ENCODE measurements around the gene RPL21. TPM values are rescaled to one million over a fixed set of nuclear protein-coding genes. Genes with fewer than 3 reads are reported as not detected.
A peak's percentile ranks its signal among the peaks of the same experiment; 100 is the strongest.

RPL21 gene
- 3,149 TPM for polyA plus RNA-seq (2013, experiment 1 of 2)
- polyA plus RNA-seq (2013, experiment 2 of 2) = 3,180 TPM

DNA sequence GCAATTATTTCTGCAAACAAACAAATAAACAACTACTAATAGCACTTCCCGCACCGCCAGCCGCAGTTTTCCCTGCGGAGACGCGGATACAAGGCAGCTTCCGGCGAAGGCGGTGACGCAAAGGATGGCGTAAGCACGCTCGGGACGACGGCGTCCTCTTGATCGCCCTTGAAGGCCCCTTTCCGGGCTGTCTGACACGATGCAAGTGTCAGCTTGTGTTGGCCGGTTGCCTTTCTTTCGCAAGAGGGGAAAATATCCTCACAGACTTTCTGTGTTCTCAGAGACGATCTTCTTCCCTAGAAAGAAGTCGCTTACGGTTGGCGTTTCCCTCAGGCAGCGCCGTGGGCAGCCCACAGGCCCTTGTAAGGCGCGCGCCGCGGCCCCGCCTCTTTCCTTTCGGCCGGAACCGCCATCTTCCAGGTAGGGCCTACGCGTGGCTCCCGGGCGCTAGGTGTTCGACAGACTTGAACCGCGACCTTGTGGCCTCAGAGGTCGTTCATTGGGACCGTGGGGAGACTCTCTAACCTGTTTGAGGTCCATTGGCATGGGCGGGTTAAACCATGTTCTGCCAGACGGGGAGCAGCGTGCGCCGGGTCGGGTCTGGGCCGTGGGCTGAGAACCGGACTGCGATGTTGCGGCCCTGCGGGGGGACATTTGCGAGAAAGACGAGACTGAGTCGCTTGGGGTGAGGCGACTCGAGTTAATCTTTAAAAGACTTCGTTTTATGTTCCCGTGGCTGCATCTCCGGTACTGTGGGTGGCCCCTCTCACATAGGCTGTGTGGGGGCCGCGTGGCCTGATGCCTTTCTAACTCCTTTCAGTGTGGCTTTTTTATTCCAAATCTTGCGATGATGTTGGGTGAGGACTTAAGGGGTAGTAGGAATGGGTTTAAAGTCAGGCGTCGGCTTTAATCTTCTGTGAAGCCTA lies at the start of gene RPL21:
RPL21 (plus strand) TSS at position 393 of the 926 bp plus-strand sequence. CDS start 2,219 bp downstream, outside the sequence.
- no peaks in the 10 kb centered on the region for H3K79me1 ChIP-seq (ENCODE audit: low read length)
- peak within 1 kb of the TSS; percentile 84 for H3K23ac ChIP-seq (ENCODE audit: low read length)
- no peaks in the 10 kb centered on the region for H3K36me3 ChIP-seq (ENCODE audit: control insufficient read depth, insufficient read depth, low read length)
- peak within 1 kb of the TSS; percentile 7 for H3K27ac ChIP-seq (ENCODE audit: low read depth, low read length)
- H3K18ac ChIP-seq (ENCODE audit: low read length) = peak within 1 kb of the TSS; percentile 11
- no peak within 1 kb of the TSS for H4K8ac ChIP-seq (ENCODE audit: low read depth, low read length)
- H2BK15ac ChIP-seq (replicated peaks; ENCODE audit: low read depth) = no peak within 1 kb of the TSS
- H3K4me1 ChIP-seq (ENCODE audit: control insufficient read depth, low read depth, low read length) = no peaks in the 10 kb centered on the region
- H3K4me3 ChIP-seq (ENCODE audit: low read length) = peak within 1 kb of the TSS; percentile 84
- no peak within 1 kb of the TSS for H2BK120ac ChIP-seq (ENCODE audit: low read depth, low read length)
- H2BK5ac ChIP-seq (ENCODE audit: low read length) = peak within 1 kb of the TSS; percentile 60
- peaks cover 33% of the 10 kb centered on the region for H3K79me2 ChIP-seq (ENCODE audit: control insufficient read depth, insufficient read depth, low read length)
- peak within 1 kb of the TSS; percentile 44 for H2AK5ac ChIP-seq (ENCODE audit: low read length)
- H4K5ac ChIP-seq (ENCODE audit: low read length) = peak within 1 kb of the TSS; percentile 77
- peak; percentile 97 for DNase-seq
- peak within 1 kb of the TSS; percentile 97 for H3K56ac ChIP-seq (ENCODE audit: low read length)
- no peaks in the 10 kb centered on the region for H3K27me3 ChIP-seq (ENCODE audit: insufficient read depth, low read length, poor library complexity)
- peak within 1 kb of the TSS; percentile 97 for H3K9ac ChIP-seq (ENCODE audit: low read length)
- H3K4ac ChIP-seq (ENCODE audit: low read depth, low read length) = peak within 1 kb of the TSS; percentile 97
- no CpG with 5 or more reads among the region's 69 CpGs for WGBS (ENCODE audit: extremely low coverage, insufficient coverage, low lambda C conversion rate)
- H3K4me2 ChIP-seq (ENCODE audit: low read length) = peak within 1 kb of the TSS; percentile 97

DNA sequence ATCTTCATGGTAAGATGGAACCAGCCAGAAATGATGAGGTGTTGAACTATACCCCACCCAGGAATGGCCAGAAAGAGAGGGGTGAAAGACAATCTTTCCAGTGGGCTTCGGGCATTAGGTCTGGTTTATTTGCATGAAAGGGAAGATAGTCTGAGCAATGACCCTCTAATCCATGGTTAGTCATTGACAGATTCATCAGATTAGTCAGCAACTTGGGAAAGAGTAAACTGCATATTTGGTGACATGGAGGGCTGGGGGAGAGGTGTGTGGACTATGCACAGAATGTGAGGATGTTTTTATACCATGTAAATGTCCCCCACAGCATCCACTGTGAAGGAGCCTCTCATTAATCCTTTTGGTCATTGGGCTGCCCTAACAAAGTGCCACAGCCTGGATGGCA lies 49.7 kb upstream of the RPL21 start:
- Histone ChIP-seq H4K5ac (ENCODE audit: low read length) (no peak overlapping the region), H3K4me3 (ENCODE audit: low read length) (no peak overlapping the region), H3K79me2 (ENCODE audit: control insufficient read depth, insufficient read depth, low read length) (no peaks in the 10 kb centered on the region), H3K9ac (ENCODE audit: low read length) (no peak overlapping the region), H3K79me1 (ENCODE audit: low read length) (no peaks in the 10 kb centered on the region), H3K18ac (ENCODE audit: low read length) (no peak overlapping the region), H3K27me3 (ENCODE audit: insufficient read depth, low read length, poor library complexity) (no peaks in the 10 kb centered on the region), H3K23ac (ENCODE audit: low read length) (no peak overlapping the region), H3K4me2 (ENCODE audit: low read length) (no peak overlapping the region), H2BK120ac (ENCODE audit: low read depth, low read length) (no peak overlapping the region), H2BK5ac (ENCODE audit: low read length) (no peak overlapping the region), H3K4ac (ENCODE audit: low read depth, low read length) (no peak overlapping the region), H2BK15ac (replicated peaks; ENCODE audit: low read depth) (no peak overlapping the region), H4K8ac (ENCODE audit: low read depth, low read length) (no peak overlapping the region), H3K36me3 (ENCODE audit: control insufficient read depth, insufficient read depth, low read length) (no peaks in the 10 kb centered on the region), H3K56ac (ENCODE audit: low read length) (no peak overlapping the region), H3K4me1 (ENCODE audit: control insufficient read depth, low read depth, low read length) (no peaks in the 10 kb centered on the region), H2AK5ac (ENCODE audit: low read length) (no peak overlapping the region), H3K27ac (ENCODE audit: low read depth, low read length) (no peak overlapping the region)
- no peak for DNase-seq
- no CpG with 5 or more reads among the region's 1 CpG for WGBS (ENCODE audit: extremely low coverage, insufficient coverage, low lambda C conversion rate)

DNA sequence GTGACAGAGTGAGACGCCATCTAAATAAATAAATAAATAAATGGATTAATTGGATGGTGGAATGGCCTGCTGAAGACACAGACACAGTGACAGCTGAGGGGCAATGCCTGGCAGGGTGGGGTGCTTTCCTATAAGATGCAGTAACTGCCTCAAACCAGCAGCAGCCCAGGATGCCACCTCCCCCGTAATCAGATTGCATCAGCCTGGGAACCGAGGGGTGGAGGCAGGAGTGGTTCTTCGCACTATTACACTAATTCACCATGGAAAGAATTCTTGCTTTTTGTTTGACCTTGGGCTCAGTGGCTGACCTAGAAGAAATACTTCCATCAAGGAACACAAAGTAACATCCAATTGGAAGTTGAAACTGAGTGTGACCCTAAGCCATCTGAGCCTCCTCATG lies 48.2 kb upstream of the RPL21 start:
- H3K9ac ChIP-seq (ENCODE audit: low read length) = no peak overlapping the region
- H3K4ac ChIP-seq (ENCODE audit: low read depth, low read length) = no peak overlapping the region
- H3K18ac ChIP-seq (ENCODE audit: low read length) = no peak overlapping the region
- H2BK15ac ChIP-seq (replicated peaks; ENCODE audit: low read depth) = no peak overlapping the region
- H3K79me1 ChIP-seq (ENCODE audit: low read length) = no peaks in the 10 kb centered on the region
- H3K4me3 ChIP-seq (ENCODE audit: low read length) = no peak overlapping the region
- no peak overlapping the region for H2BK5ac ChIP-seq (ENCODE audit: low read length)
- H3K79me2 ChIP-seq (ENCODE audit: control insufficient read depth, insufficient read depth, low read length) = no peaks in the 10 kb centered on the region
- H2AK5ac ChIP-seq (ENCODE audit: low read length) = no peak overlapping the region
- no peak overlapping the region for H4K8ac ChIP-seq (ENCODE audit: low read depth, low read length)
- WGBS (ENCODE audit: extremely low coverage, insufficient coverage, low lambda C conversion rate) = no CpG with 5 or more reads among the region's 4 CpGs
- H3K36me3 ChIP-seq (ENCODE audit: control insufficient read depth, insufficient read depth, low read length) = no peaks in the 10 kb centered on the region
- H2BK120ac ChIP-seq (ENCODE audit: low read depth, low read length) = no peak overlapping the region
- no peak overlapping the region for H3K23ac ChIP-seq (ENCODE audit: low read length)
- H3K4me2 ChIP-seq (ENCODE audit: low read length) = no peak overlapping the region
- no peaks in the 10 kb centered on the region for H3K27me3 ChIP-seq (ENCODE audit: insufficient read depth, low read length, poor library complexity)
- no peak overlapping the region for H3K27ac ChIP-seq (ENCODE audit: low read depth, low read length)
- H3K56ac ChIP-seq (ENCODE audit: low read length) = peak overlapping the region; percentile 25
- H4K5ac ChIP-seq (ENCODE audit: low read length) = no peak overlapping the region
- DNase-seq = no peak
- H3K4me1 ChIP-seq (ENCODE audit: control insufficient read depth, low read depth, low read length) = no peaks in the 10 kb centered on the region

DNA sequence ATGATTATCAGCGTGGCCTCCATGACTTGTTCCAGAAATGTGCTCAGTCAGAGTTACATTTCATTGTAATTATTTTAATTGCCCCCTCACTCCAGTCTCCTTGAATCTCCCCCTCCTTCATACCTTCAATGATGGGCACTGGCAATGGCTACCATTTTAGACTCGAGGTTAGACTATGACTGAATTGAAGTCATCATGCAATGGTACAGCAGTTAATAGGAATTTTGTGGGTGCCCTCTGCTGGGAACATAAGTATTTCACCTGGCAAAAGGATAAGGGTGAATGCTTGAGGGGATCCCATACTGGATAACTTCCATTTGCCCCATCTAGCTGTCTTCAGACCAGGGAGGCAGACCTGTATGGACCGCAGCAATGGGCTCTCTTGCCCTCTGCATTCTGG lies 47.5 kb upstream of the RPL21 start:
- DNase-seq = no peak
- Histone ChIP-seq H3K27me3 (ENCODE audit: insufficient read depth, low read length, poor library complexity) (no peaks in the 10 kb centered on the region), H2AK5ac (ENCODE audit: low read length) (no peak overlapping the region), H3K4ac (ENCODE audit: low read depth, low read length) (no peak overlapping the region), H3K23ac (ENCODE audit: low read length) (no peak overlapping the region), H3K18ac (ENCODE audit: low read length) (no peak overlapping the region), H3K9ac (ENCODE audit: low read length) (no peak overlapping the region), H3K79me2 (ENCODE audit: control insufficient read depth, insufficient read depth, low read length) (no peaks in the 10 kb centered on the region), H3K4me3 (ENCODE audit: low read length) (no peak overlapping the region), H3K36me3 (ENCODE audit: control insufficient read depth, insufficient read depth, low read length) (no peaks in the 10 kb centered on the region), H4K5ac (ENCODE audit: low read length) (no peak overlapping the region), H2BK15ac (replicated peaks; ENCODE audit: low read depth) (no peak overlapping the region), H2BK5ac (ENCODE audit: low read length) (no peak overlapping the region), H3K56ac (ENCODE audit: low read length) (no peak overlapping the region), H3K4me1 (ENCODE audit: control insufficient read depth, low read depth, low read length) (no peaks in the 10 kb centered on the region), H3K79me1 (ENCODE audit: low read length) (no peaks in the 10 kb centered on the region), H4K8ac (ENCODE audit: low read depth, low read length) (no peak overlapping the region), H3K4me2 (ENCODE audit: low read length) (no peak overlapping the region), H3K27ac (ENCODE audit: low read depth, low read length) (no peak overlapping the region), H2BK120ac (ENCODE audit: low read depth, low read length) (no peak overlapping the region)
- WGBS (ENCODE audit: extremely low coverage, insufficient coverage, low lambda C conversion rate) = no CpG with 5 or more reads among the region's 3 CpGs

GRCh38 chr13:27208514-27208913 lies 42.8 kb upstream of the RPL21 start:
- Histone ChIP-seq H2BK120ac (ENCODE audit: low read depth, low read length) (no peak overlapping the region), H4K8ac (ENCODE audit: low read depth, low read length) (no peak overlapping the region), H2AK5ac (ENCODE audit: low read length) (no peak overlapping the region), H3K79me1 (ENCODE audit: low read length) (no peaks in the 10 kb centered on the region), H3K79me2 (ENCODE audit: control insufficient read depth, insufficient read depth, low read length) (no peaks in the 10 kb centered on the region), H3K27me3 (ENCODE audit: insufficient read depth, low read length, poor library complexity) (no peaks in the 10 kb centered on the region), H3K56ac (ENCODE audit: low read length) (no peak overlapping the region), H2BK5ac (ENCODE audit: low read length) (no peak overlapping the region), H3K9ac (ENCODE audit: low read length) (no peak overlapping the region), H3K4ac (ENCODE audit: low read depth, low read length) (no peak overlapping the region), H4K5ac (ENCODE audit: low read length) (no peak overlapping the region), H2BK15ac (replicated peaks; ENCODE audit: low read depth) (no peak overlapping the region), H3K18ac (ENCODE audit: low read length) (no peak overlapping the region), H3K4me1 (ENCODE audit: control insufficient read depth, low read depth, low read length) (no peaks in the 10 kb centered on the region), H3K23ac (ENCODE audit: low read length) (no peak overlapping the region), H3K4me2 (ENCODE audit: low read length) (no peak overlapping the region), H3K4me3 (ENCODE audit: low read length) (no peak overlapping the region), H3K36me3 (ENCODE audit: control insufficient read depth, insufficient read depth, low read length) (no peaks in the 10 kb centered on the region), H3K27ac (ENCODE audit: low read depth, low read length) (no peak overlapping the region)
- DNase-seq = no peak
- WGBS (ENCODE audit: extremely low coverage, insufficient coverage, low lambda C conversion rate) = no CpG with 5 or more reads among the region's 1 CpG

Data from mesendoderm (in vitro differentiated cells).